SK-N-SH treated with all-trans-retinoic acid at 6 μM for 48 hours (cell line): Measurements from ENCODE around the gene TMX4.

ENCODE experiments used
- ATAC-seq: fragments of 200-7000 bp; cut with Tn5 transposase; 3 replicates; pipeline ENCODE4 v1.9.1; 2020; ENCODE audit warnings: mild to moderate bottlenecking, moderate library complexity
- ARNTL ChIP-seq: fragments of 450-650 bp; formaldehyde crosslinking; IDR thresholded peaks from 2 replicates; pipeline ENCODE4 v1.5.0; 2020; ENCODE audit warnings: low read depth, mild to moderate bottlenecking, moderate library complexity, borderline replicate concordance
- BACH2 ChIP-seq: fragments of 250-450 bp; sonication (Bioruptor Pico); IDR thresholded peaks from 2 replicates; pipeline ENCODE4 v1.9.0; 2021; ENCODE audit warnings: mild to moderate bottlenecking, borderline replicate concordance
- CREB5 ChIP-seq: fragments of 250-450 bp; sonication (Bioruptor Pico); IDR thresholded peaks from 2 replicates; pipeline ENCODE4 v1.5.1; 2020; ENCODE audit warnings: low read depth, mild to moderate bottlenecking, moderate library complexity
- GLIS3 ChIP-seq: fragments of 250-450 bp; sonication (Bioruptor Pico); IDR thresholded peaks from 2 replicates; pipeline ENCODE4 v1.5.0; 2020; ENCODE audit warnings: mild to moderate bottlenecking, moderate library complexity
- ISL1 ChIP-seq: fragments of 250-450 bp; sonication (Bioruptor Pico); IDR thresholded peaks from 2 replicates; pipeline ENCODE4 v2.1.2; 2022; ENCODE audit warnings: mild to moderate bottlenecking, moderate library complexity
- PATZ1 ChIP-seq: fragments of 250-450 bp; sonication (Bioruptor Pico); IDR thresholded peaks from 2 replicates; pipeline ENCODE4 v1.8.0; 2020; ENCODE audit warnings: mild to moderate bottlenecking, moderate library complexity, borderline replicate concordance
- POU6F1 ChIP-seq: fragments of 250-450 bp; sonication (Bioruptor Pico); IDR thresholded peaks from 2 replicates; pipeline ENCODE4 v1.8.0; 2021; ENCODE audit warnings: low read depth, mild to moderate bottlenecking, moderate library complexity, borderline replicate concordance
- PPARA ChIP-seq: fragments of 250-450 bp; sonication (Bioruptor Pico); IDR thresholded peaks from 2 replicates; pipeline ENCODE4 v1.5.0; 2020; ENCODE audit warnings: mild to moderate bottlenecking, borderline replicate concordance
- RARB ChIP-seq: fragments of 250-450 bp; sonication (Bioruptor Pico); IDR thresholded peaks from 2 replicates; pipeline ENCODE4 v1.8.0; 2021; ENCODE audit warnings: mild to moderate bottlenecking, moderate library complexity
- SNAI2 ChIP-seq: fragments of 250-450 bp; sonication (Bioruptor Pico); IDR thresholded peaks from 2 replicates; pipeline ENCODE4 v1.5.0; 2020; ENCODE audit warnings: mild to moderate bottlenecking, moderate library complexity
- TCF4 ChIP-seq: fragments of 250-450 bp; sonication (Bioruptor Pico); IDR thresholded peaks from 2 replicates; pipeline ENCODE4 v1.8.0; 2021; ENCODE audit warnings: mild to moderate bottlenecking, moderate library complexity, borderline replicate concordance
- TOX ChIP-seq: fragments of 250-450 bp; sonication (Bioruptor Pico); IDR thresholded peaks from 2 replicates; pipeline ENCODE4 v1.8.0; 2021; ENCODE audit warnings: mild to moderate bottlenecking, moderate library complexity, borderline replicate concordance
- TSHZ2 ChIP-seq: fragments of 250-450 bp; sonication (Bioruptor Pico); IDR thresholded peaks from 2 replicates; pipeline ENCODE4 v1.5.0; 2020; ENCODE audit warnings: mild to moderate bottlenecking, moderate library complexity
- ZC3H10 ChIP-seq: fragments of 250-450 bp; sonication (Bioruptor Pico); IDR thresholded peaks from 2 replicates; pipeline ENCODE4 v1.5.1; 2021; ENCODE audit warnings: mild to moderate bottlenecking, moderate library complexity
- ZFP3 ChIP-seq: fragments of 250-450 bp; sonication (Bioruptor Pico); IDR thresholded peaks from 2 replicates; pipeline ENCODE4 v1.5.0; 2020; ENCODE audit warnings: mild to moderate bottlenecking, moderate library complexity
- ZFP30 ChIP-seq: fragments of 450-650 bp; formaldehyde crosslinking; IDR thresholded peaks from 2 replicates; pipeline ENCODE4 v1.5.0; 2022; ENCODE audit warnings: mild to moderate bottlenecking, moderate library complexity
- ZNF70 ChIP-seq: fragments of 450-650 bp; formaldehyde crosslinking; IDR thresholded peaks from 2 replicates; pipeline ENCODE4 v1.5.0; 2020; ENCODE audit warnings: mild to moderate bottlenecking, moderate library complexity
- ZNF8 ChIP-seq: fragments of 450-650 bp; formaldehyde crosslinking; IDR thresholded peaks from 2 replicates; pipeline ENCODE4 v1.5.0; 2020; ENCODE audit warnings: mild to moderate bottlenecking, moderate library complexity

TMX4 gene

GRCh38 chr20:8045946-8046345 lies 26.4 kb upstream of the TMX4 start:
- no peak for ATAC-seq
- TF ChIP-seq SNAI2 (CRISPR knock-in tag) = no peak
- TF ChIP-seq ISL1 (CRISPR knock-in tag) = peak; percentile 64; the same call in 1 of the 2 replicates
- TF ChIP-seq ZC3H10 = peak; percentile 59; the same call in 1 of the 2 replicates
- TF ChIP-seq TCF4 (CRISPR knock-in tag) = peak; percentile 27; the same call in 1 of the 2 replicates

- peak; percentile 83 for ATAC-seq
- TF ChIP-seq GLIS3 (no peak), ZFP30 (CRISPR knock-in tag) (no peak), POU6F1 (no peak), PPARA (CRISPR knock-in tag) (no peak), ARNTL (no peak), PATZ1 (CRISPR knock-in tag) (no peak), SNAI2 (CRISPR knock-in tag) (no peak), TSHZ2 (no peak), ZNF8 (CRISPR knock-in tag) (no peak), TOX (no peak), ZNF70 (CRISPR knock-in tag) (no peak), CREB5 (CRISPR knock-in tag) (no peak), ZFP3 (CRISPR knock-in tag) (no peak)
- TF ChIP-seq, all 23 proteins: peak for 0
Measured at GRCh38 chr20:8043687-8044282, 24.2 kb upstream of the TMX4 start.

GRCh38 chr20:8039042-8039441 lies 19.5 kb upstream of the TMX4 start:
- ATAC-seq = no peak

GRCh38 chr20:8036771-8037170 lies 17.2 kb upstream of the TMX4 start:
- ATAC-seq = no peak
- TF ChIP-seq PPARA (CRISPR knock-in tag) = no peak
- no peak for TF ChIP-seq SNAI2 (CRISPR knock-in tag)
- TF ChIP-seq BACH2 (CRISPR knock-in tag) = no peak
- no peak for TF ChIP-seq ISL1 (CRISPR knock-in tag)
- TF ChIP-seq TSHZ2 = no peak
- no peak for TF ChIP-seq ZFP30 (CRISPR knock-in tag)
- no peak for TF ChIP-seq ZNF70 (CRISPR knock-in tag)
- no peak for TF ChIP-seq RARB (CRISPR knock-in tag)
- TF ChIP-seq, all 23 proteins: peak for 0

More at GRCh38 chr20:8039042-8039441, 19.5 kb upstream of the TMX4 start:
- TF ChIP-seq ZNF8 (CRISPR knock-in tag) = no peak
